Astrocyte (in vitro differentiated cells and primary cell): ENCODE results near the gene ADCK1. TPM values are rescaled to one million over a fixed set of nuclear protein-coding genes. Genes with fewer than 3 reads are reported as not detected.

Source experiments
- DNase-seq: peaks from one replicate; pipeline ENCODE4 v3.0.0-alpha.2; 2010; ENCODE audit warnings: low read depth
- FAIRE-seq: peaks from 2 replicates; lab custom pipeline; 2011; peaks lifted over from hg19 to GRCh38; lab: Jason Lieb, UNC
- H2AFZ ChIP-seq: 2 replicates; pipeline ENCODE4 v1.6.0; 2012; ENCODE audit warnings: low read depth, low read length, inconsistent platforms
- H3K27ac ChIP-seq: 2 replicates; pipeline ENCODE4 v1.5.1; 2011; ENCODE audit warnings: low read depth, low read length, inconsistent platforms
- H3K27me3 ChIP-seq: 2 replicates; pipeline ENCODE4 v1.6.0; 2011; ENCODE audit warnings: low read length, inconsistent platforms; ENCODE audit not compliant: insufficient read depth
- H3K36me3 ChIP-seq: 2 replicates; pipeline ENCODE4 v1.5.1; 2011; ENCODE audit warnings: low read length, inconsistent platforms; ENCODE audit not compliant: insufficient read depth
- H3K4me1 ChIP-seq: 2 replicates; pipeline ENCODE4 v1.5.1; 2011; ENCODE audit warnings: low read length, inconsistent platforms; ENCODE audit not compliant: insufficient read depth
- H3K4me2 ChIP-seq: 2 replicates; pipeline ENCODE4 v1.6.0; 2012; ENCODE audit warnings: low read length, inconsistent platforms
- H3K4me3 ChIP-seq: 2 replicates; pipeline ENCODE4 v1.5.1; 2011; ENCODE audit warnings: low read depth, mild to moderate bottlenecking, low read length, inconsistent platforms; ENCODE audit not compliant: insufficient read depth
- H3K79me2 ChIP-seq: 2 replicates; pipeline ENCODE4 v1.6.0; 2012; ENCODE audit warnings: mild to moderate bottlenecking, low read length, inconsistent platforms; ENCODE audit not compliant: insufficient read depth
- H3K9ac ChIP-seq: 2 replicates; pipeline ENCODE4 v1.6.0; 2012; ENCODE audit warnings: mild to moderate bottlenecking, low read length, inconsistent platforms
- H3K9me3 ChIP-seq: 2 replicates; pipeline ENCODE4 v1.5.1; 2012; ENCODE audit warnings: low read depth, mild to moderate bottlenecking, low read length, inconsistent platforms; ENCODE audit not compliant: insufficient read depth
- H4K20me1 ChIP-seq: 2 replicates; pipeline ENCODE4 v1.6.0; 2012; ENCODE audit warnings: low read length, inconsistent platforms; ENCODE audit not compliant: insufficient read depth
- H3K27ac Mint-ChIP-seq: one replicate; pipeline ENCODE4 v1.8.0; 2021; ENCODE audit warnings: mild to moderate bottlenecking, mixed read lengths; ENCODE audit not compliant: unreplicated experiment
- H3K27me3 Mint-ChIP-seq: one replicate; pipeline ENCODE4 v1.8.0; 2021; ENCODE audit warnings: low read depth, mixed read lengths; ENCODE audit not compliant: unreplicated experiment
- H3K36me3 Mint-ChIP-seq: one replicate; pipeline ENCODE4 v1.8.0; 2021; ENCODE audit warnings: low read depth, mixed read lengths; ENCODE audit not compliant: unreplicated experiment
- H3K4me1 Mint-ChIP-seq: one replicate; pipeline ENCODE4 v1.8.0; 2021; ENCODE audit warnings: low read depth, mixed read lengths; ENCODE audit not compliant: unreplicated experiment
- H3K4me3 Mint-ChIP-seq: one replicate; pipeline ENCODE4 v1.8.0; 2021; ENCODE audit warnings: mild to moderate bottlenecking, moderate library complexity, mixed read lengths; ENCODE audit not compliant: unreplicated experiment
- H3K9me3 Mint-ChIP-seq: one replicate; pipeline ENCODE4 v1.8.0; 2021; ENCODE audit warnings: mild to moderate bottlenecking, mixed read lengths; ENCODE audit not compliant: unreplicated experiment
- CTCF ChIP-seq: IDR thresholded peaks from 2 replicates; pipeline ENCODE4 v1.5.1; 2011; ENCODE audit warnings: low read depth, mild to moderate bottlenecking, inconsistent platforms, low read length, moderate library complexity; ENCODE audit not compliant: insufficient read depth
- EZH2 ChIP-seq: IDR thresholded peaks from 2 replicates; pipeline ENCODE4 v1.6.1; 2012; ENCODE audit warnings: mild to moderate bottlenecking, low read length, inconsistent platforms; ENCODE audit not compliant: insufficient read depth
- total RNA-seq: library from RNA; stranded (reverse); gene quantifications from 2 replicates; pipeline ENCODE4 v1.2.1, GENCODE V29; 2021

Gene ADCK1
- total RNA-seq, 1 donor from 2014 or later = 5.8 TPM

GRCh38 chr14:77869340-77869739, 69.4 kb downstream of the ADCK1 start:
- Histone ChIP-seq H3K4me2 (no peak overlapping the region), H4K20me1 (no peaks in the 10 kb centered on the region), H3K27ac (no peak overlapping the region), H2AFZ (no peak overlapping the region), H3K79me2 (no peaks in the 10 kb centered on the region), H3K27me3 (no peaks in the 10 kb centered on the region), H3K36me3 (no peaks in the 10 kb centered on the region), H3K4me1 (no peaks in the 10 kb centered on the region), H3K4me3 (no peak overlapping the region), H3K9ac (no peak overlapping the region), H3K9me3 (no peaks in the 10 kb centered on the region)
- no peak for FAIRE-seq
- TF ChIP-seq CTCF (no peak), EZH2 (no peak)
- Mint-ChIP-seq H3K4me3 (no peak overlapping the region), H3K36me3 (peaks cover 20% of the 10 kb centered on the region), H3K27me3 (no peaks in the 10 kb centered on the region), H3K27ac (no peak overlapping the region), H3K9me3 (peaks cover 11% of the 10 kb centered on the region), H3K4me1 (no peaks in the 10 kb centered on the region)
- DNase-seq = no peak

- no peak for FAIRE-seq
- TF ChIP-seq EZH2 = no peak
- TF ChIP-seq CTCF = no peak
Observed at GRCh38 chr14:77870646-77871045, 70.7 kb downstream of the ADCK1 start.

GRCh38 chr14:77872152-77872551, 72.2 kb downstream of the ADCK1 start:
- no peaks in the 10 kb centered on the region for H3K27me3 ChIP-seq
- H3K4me1 ChIP-seq = no peaks in the 10 kb centered on the region
- no peak for TF ChIP-seq EZH2
- TF ChIP-seq CTCF = no peak
- H2AFZ ChIP-seq = no peak overlapping the region
- no peak overlapping the region for H3K27ac ChIP-seq
- no peak for DNase-seq
- FAIRE-seq = no peak
- H3K4me2 ChIP-seq = no peak overlapping the region
- H3K9ac ChIP-seq = no peak overlapping the region
- Mint-ChIP-seq H3K4me3 (no peak overlapping the region), H3K27ac (no peak overlapping the region), H3K27me3 (no peaks in the 10 kb centered on the region), H3K36me3 (peaks cover 28% of the 10 kb centered on the region), H3K9me3 (peaks cover 11% of the 10 kb centered on the region), H3K4me1 (no peaks in the 10 kb centered on the region)
- H3K36me3 ChIP-seq = no peaks in the 10 kb centered on the region
- no peaks in the 10 kb centered on the region for H4K20me1 ChIP-seq
- no peaks in the 10 kb centered on the region for H3K79me2 ChIP-seq
- H3K9me3 ChIP-seq = no peaks in the 10 kb centered on the region
- H3K4me3 ChIP-seq = no peak overlapping the region

More at GRCh38 chr14:77870646-77871045, 70.7 kb downstream of the ADCK1 start:
- no peaks in the 10 kb centered on the region for H3K27me3 ChIP-seq
- H4K20me1 ChIP-seq = no peaks in the 10 kb centered on the region
- H2AFZ ChIP-seq = no peak overlapping the region
- H3K79me2 ChIP-seq = no peaks in the 10 kb centered on the region
- no peaks in the 10 kb centered on the region for H3K36me3 ChIP-seq
- H3K27ac ChIP-seq = no peak overlapping the region
- no peaks in the 10 kb centered on the region for H3K9me3 ChIP-seq
- no peak overlapping the region for H3K9ac ChIP-seq
- DNase-seq = no peak
- H3K4me2 ChIP-seq = no peak overlapping the region
- Mint-ChIP-seq H3K9me3 (peaks cover 12% of the 10 kb centered on the region), H3K36me3 (peaks cover 28% of the 10 kb centered on the region), H3K4me1 (no peaks in the 10 kb centered on the region), H3K4me3 (no peak overlapping the region), H3K27me3 (no peaks in the 10 kb centered on the region), H3K27ac (no peak overlapping the region)
- no peaks in the 10 kb centered on the region for H3K4me1 ChIP-seq
- no peak overlapping the region for H3K4me3 ChIP-seq
